ENCODE measurements around the gene RPS2.

DNA sequence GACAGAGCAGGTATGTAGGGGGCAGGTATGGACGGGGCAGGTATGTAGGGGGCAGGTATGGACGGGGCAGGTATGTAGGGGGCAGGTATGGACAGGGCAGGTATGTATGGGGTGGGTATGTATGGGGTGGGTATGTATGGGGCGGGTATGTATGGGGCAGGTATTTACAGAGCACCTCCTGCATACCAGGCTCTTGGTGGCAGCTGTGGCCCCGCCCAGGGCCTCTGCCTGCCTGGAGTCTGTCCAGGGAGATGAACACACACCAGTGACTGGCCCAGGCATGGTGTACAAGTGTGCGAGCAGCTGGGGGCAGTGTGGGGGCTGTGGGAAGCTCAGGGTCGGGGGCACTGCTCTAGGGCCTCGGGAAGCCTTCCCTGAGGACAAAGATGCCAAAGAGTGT, 14.6 kb downstream of the RPS2 start:
- TF ChIP-seq, protein P1, sequence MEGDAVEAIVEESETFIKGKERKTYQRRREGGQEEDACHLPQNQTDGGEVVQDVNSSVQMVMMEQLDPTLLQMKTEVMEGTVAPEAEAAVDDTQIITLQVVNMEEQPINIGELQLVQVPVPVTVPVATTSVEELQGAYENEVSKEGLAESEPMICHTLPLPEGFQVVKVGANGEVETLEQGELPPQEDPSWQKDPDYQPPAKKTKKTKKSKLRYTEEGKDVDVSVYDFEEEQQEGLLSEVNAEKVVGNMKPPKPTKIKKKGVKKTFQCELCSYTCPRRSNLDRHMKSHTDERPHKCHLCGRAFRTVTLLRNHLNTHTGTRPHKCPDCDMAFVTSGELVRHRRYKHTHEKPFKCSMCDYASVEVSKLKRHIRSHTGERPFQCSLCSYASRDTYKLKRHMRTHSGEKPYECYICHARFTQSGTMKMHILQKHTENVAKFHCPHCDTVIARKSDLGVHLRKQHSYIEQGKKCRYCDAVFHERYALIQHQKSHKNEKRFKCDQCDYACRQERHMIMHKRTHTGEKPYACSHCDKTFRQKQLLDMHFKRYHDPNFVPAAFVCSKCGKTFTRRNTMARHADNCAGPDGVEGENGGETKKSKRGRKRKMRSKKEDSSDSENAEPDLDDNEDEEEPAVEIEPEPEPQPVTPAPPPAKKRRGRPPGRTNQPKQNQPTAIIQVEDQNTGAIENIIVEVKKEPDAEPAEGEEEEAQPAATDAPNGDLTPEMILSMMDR (IDR thresholded peaks at IDR 0.05), result no peak
- no peak for TF ChIP-seq POLR2A (IDR thresholded peaks at IDR 0.05)
